Stimulated activated CD4-positive, alpha-beta T cell treated with anti-CD3 and anti-CD28 coated beads, Interleukin-2, amount 100 ng/mL, for 4 hours (primary cell): ENCODE results near the gene EFNA5.

Source experiments
- DNase-seq: peaks from one replicate; pipeline ENCODE4 v3.0.0-alpha.2; 2020; ENCODE audit warnings: low read depth

Gene EFNA5

DNA sequence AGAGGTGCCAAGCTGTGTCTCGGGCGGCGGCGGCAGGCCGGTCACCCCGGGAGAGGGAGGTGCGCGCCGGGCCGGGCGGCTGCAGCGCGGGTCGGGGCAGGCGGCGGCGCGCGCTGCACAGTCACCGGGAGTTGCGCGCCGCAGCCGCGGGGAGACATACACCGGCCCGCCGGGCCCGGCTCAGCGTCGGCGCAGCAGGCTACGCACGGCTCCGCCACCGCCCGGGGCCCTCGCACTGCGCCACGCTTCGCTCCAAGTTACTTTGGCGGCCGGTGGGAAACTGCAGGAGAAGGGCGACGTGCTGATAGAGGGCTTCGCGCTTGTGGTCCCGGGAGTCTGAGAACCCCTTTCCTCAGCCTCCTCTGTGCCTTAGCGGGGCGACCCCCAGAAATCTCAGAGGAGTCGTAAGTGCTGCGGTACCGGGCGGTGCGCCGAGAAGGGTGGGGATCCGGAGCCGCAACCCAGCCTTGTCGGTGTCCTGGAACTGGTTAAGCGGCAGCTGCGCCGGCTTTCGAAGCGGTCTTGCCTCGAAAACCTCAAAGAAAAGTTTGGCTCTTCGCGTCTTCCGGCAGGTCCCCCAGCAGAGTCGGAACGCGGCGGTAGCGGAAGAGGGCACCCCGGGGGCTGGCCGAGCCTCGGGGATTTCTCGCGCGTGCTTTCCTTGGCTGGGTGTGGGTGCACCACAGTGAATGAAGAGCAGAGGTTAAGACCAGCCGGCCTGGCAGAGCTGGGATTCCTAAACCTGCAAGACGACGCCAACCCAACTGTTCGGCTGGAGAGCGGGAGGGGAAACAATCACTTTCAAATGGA, at the start of gene EFNA5:
Gene EFNA5, minus strand, starts transcription at position 6 of the 810 bp plus-strand sequence.
- DNase-seq = no peak

DNA sequence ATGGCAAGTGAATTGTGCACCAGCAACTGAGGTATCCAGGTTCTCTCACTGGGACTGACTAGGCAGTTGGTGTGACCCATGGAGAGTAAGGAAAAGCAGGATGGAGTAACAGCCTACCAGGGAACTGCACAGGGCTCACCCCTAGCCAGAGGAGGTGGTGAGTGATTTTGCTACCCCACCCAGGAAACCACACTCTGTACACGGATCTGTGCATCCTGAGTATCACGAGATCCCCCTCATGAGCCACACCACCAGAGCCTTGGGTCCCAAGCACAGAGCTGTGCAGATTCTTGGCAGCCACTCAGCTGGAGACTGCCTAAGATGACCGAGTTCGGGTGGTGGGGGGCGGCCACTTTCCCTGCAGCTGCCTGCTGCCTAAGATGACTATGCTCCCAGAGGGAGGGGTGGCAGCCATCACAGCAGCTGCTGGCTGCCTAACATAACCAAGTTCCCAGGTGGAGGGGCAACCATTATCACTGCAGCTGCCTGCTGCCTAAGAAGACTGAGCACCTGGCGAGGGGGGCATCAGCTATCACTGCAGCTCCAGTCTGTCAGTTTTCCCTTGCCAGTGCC, 48.4 kb upstream of the EFNA5 start:
- no peak for DNase-seq

- no peak for DNase-seq
These were observed 47.1 kb upstream of the EFNA5 start for GRCh38 chr5:107717816-107718215.

- DNase-seq = no peak
These were observed 42.5 kb upstream of the EFNA5 start for GRCh38 chr5:107713228-107713627.

GRCh38 chr5:107712359-107712870, 41.7 kb upstream of the EFNA5 start:
- no peak for DNase-seq

DNA sequence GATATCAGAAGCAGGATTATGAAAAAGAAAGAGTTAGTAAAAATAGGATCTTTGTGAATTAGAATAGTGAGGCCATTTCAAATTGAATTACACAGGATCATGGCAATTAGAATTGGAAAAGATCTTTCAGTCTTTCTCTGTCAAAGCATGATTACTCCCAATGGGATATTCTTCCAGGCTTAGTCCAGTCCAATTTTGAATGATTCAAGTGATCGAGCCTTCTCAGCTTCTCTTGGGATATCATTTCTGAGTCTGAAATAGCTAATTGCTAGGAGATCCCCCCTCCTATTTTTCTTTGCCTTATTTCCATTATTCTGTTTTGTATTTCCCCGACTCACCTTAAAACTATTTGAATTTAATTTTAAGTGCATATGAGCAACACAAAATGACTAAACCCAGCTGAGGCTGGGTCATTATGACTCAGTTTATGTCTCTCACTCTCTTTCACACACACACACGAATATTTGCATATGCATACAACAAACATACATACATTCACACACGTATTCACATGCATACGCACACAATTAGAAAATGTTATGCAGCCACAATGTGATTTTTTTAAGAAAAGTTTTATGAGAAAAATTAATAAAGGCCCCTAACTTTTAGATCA, 34.8 kb upstream of the EFNA5 start:
- no peak for DNase-seq

DNA sequence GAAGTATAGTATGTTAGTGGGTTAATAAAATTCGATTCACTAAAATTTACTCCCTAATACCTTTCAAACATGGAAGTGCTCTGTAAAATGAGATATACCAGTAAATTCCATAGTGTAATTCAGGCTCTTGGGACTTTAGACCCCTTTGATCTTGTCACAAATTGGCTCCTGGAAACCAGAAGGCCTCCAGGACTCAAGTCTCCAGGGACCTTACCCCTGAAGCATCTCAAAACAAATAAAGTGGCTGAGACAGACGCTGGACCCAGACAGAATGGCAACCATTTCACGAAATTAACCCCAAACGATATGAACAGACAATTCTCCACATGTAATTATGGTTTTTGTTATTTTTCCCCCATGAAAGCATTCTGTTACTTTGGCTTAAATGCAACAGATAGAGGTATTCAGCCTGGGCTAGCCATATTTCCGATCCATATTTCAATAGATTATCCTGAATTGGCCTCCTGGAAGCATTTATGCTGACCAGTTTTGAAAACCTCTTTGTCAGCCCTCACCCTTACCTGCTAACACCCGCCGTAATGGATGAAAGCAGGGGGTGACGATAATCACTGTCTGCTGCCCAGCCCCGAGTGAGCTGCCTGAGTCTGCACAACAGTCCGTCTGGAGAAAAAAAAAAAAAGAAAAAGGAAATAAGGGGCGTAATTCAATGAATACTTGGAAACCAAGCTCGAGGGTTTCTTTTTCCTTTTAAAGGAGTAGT, 34.1 kb upstream of the EFNA5 start:
- no peak for DNase-seq

DNA sequence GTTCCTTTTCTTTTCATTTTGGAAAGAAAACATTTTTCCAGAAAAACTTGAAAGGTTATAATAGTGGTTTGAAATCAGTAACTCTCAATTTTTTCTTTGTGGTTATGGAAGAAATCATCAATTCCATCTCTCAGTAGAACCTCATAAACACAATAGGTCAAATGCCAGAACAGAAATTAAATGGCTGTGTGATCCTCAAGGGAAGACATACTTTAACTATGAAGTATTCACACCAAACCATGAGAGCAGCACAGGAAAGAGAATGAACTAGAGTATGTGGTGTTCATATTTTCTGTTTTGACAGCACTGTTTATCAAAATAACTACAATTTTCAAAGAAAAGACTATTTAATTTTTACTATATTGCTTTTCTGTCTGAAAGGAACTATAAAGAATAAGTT, 29.7 kb upstream of the EFNA5 start:
- no peak for DNase-seq

DNA sequence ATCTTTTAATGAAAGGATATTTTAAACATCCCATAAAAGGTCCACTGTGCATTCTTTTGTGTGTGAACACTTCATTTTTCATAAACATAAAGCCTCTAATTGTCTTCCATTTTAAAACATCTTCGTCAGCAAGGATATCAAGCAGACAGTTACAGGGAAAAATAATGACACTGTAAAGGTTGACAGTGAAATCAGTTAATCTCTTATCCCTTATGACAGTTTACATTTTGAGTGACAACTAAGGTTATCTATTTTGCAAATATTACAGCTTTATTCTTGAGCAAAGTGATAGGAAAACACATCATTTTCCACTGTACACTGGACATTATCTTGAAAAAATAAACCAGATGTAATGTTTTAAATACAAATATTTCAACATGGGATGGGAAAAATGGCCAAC, 28.7 kb upstream of the EFNA5 start:
- DNase-seq = no peak

DNA sequence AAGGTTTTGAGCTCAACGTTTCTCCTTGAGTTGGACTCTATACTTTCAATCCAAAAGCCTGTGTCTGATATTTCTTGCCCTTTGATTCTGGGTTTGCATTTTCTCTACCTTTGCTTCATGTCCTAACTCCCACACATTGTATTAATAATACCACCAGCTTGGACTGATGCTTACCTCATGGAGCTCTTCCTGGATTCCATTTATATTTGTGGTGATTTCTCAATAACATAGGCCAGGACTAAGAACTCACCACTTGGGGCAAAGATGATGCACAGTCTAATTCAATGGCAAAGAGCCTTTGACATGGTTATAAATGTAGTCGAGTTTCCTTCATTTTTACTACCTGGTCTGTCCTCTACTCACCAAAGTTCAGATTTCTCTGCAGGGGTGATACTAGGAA, 27.5 kb upstream of the EFNA5 start:
- DNase-seq = no peak

DNA sequence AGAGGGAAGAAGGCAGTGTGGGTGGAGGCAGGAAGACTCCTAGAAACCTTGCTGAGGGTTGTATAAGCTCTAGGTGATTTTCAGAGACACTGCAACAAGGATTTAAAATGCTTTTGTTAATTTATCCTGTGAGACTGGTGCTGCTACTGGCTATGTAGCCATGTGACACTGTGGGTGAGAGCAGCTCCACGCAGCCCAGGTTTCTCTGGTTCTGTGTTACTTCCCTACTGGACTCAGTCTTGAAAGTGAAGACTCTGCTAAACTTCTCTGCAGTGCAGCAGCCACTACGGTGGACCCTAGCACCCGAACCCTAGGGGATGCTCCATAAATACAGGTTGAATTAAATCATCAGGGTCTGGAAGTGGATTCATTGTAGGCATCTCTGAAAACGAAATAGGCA, 25.8 kb upstream of the EFNA5 start:
- DNase-seq = no peak

DNA sequence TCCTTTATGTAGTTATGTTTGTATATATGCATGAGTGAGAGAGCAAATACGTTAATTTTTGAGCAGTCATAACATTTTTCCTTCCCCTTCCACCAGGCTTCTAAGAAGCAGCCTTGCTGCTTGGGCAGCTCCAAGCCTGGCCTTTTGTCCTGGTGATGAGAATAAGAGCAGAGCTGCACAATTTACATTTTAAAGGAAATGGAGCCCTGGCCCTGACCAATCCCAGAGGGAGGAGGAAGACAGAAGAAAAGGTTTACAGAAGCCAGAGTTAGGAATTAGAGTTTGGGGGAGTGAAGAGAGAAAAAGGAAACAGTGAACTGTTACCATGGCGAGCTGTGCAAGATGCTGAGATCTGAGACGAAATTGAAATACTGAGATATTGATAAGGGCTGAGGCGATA, 25.3 kb upstream of the EFNA5 start:
- no peak for DNase-seq

DNA sequence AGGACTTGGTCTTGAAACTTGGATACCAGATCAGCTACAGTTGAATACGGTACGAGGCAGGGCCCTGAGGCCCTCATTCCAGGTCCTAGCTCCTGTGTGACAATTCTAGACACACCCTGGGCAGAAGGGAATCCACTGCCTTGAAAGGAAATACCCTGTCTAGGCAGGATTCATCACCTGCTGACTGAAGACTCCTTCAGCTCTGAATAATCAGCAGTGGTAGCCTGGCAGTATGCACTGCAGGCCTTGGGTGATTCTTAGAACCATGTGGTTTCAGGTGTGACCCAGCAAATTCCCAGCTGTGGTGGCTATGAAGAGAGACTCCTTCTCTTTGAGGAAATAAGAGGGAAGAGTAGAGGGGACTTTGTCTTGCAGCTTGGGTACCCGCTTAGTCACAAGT, 17.2 kb upstream of the EFNA5 start:
- DNase-seq = no peak

DNA sequence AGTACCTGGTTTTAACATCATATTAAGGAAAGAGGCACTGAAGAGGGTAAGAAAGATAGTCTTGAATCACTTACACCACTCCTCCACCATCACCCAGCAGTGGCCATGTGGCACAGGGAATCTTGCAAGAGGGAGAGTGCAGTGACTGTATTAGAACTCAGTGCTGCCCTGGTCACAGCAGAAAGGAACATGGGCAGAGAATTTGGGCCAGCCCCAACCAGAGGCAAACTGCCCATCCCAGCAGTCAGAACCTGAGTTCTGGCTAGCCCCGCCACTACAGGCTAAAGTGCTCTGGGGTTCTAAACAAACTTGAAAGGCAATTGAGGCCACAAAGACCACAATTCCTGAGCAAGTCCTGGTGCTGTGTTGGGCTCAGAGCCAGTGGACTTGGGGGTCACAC, 16.7 kb upstream of the EFNA5 start:
- DNase-seq = no peak

GRCh38 chr5:107682533-107682932, 11.8 kb upstream of the EFNA5 start:
- DNase-seq = no peak

DNA sequence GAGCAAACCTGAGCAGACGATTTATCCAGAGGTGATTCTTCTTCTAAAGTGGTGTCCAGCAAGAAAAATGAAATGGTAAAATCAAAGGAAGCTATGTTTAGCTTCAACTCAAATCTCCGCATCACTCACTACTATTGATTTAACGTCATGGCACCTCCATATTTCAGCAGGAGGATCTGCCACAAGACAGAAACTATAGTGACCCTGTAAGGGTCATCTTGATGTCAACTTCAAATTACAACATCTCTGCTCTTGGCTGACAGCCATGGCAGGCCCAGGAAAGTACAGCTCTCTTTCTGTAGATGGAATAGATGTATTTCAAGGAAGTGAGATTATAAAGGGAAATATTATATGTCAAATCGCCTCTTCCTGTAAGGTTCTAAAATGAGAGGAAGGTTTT, 10.1 kb upstream of the EFNA5 start:
- no peak for DNase-seq

GRCh38 chr5:107680099-107680498, 9.4 kb upstream of the EFNA5 start:
- DNase-seq = no peak

DNA sequence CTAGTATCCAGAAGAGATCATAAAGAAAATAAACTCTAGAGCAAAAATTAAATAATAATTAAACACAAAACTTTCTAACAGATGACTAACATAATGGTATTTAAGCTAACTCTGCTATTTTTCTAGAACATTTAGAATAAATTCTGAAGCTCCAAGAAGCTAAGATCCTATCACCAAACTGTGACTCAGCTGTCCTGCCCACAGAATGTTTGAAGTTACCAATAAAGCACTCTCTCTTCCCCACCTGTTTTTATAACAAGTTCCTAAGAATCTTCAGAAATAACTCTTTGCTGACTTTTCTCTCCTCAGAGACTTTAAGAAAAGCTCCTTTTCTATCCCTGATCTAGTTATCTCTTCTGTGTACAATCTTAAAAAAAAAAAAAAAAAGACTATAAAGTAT, 6.0 kb upstream of the EFNA5 start:
- DNase-seq = no peak

DNA sequence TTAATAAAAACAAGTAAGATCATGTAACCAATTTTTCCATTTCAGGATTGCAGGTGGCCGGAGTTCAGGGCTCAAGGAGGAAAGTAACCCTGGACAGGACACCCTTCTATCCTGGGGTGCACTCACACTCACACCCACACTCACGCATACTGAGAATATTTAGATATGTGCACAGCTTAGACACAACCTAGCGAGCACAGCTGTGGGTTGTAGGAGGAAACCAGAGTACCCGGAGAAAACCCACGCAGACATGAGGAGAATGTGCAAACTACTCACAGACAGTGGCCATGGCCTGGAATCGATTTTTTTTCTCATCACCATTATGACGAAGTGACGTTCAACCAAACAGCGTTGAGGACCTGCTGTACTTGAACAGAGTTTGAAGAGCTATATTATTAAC, 4.5 kb upstream of the EFNA5 start:
- no peak for DNase-seq

DNA sequence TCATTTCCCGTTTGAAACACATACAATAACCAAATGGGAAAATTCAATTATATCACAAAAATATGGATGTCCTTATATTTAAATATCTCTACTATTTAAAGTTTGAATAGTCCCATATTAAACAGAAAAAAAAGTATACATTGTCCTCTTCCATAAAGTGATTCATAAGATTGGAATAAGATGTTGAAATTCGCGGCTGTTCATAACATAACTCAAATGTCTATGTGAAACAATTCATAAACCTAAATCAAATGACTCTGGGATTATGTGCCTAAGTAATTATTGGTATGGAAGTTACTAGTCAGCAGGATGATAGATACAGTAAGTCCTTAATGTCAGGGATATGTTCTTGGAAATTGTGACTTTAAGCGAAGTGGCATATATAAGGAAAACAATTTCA, 3.9 kb upstream of the EFNA5 start:
- DNase-seq = no peak

- DNase-seq = peak; percentile 51
These were observed 2.8 kb upstream of the EFNA5 start for GRCh38 chr5:107673368-107674136.

GRCh38 chr5:107673039-107673367, 2.3 kb upstream of the EFNA5 start:
- no peak for DNase-seq
